Chondrocyte (in vitro differentiated cells): ENCODE results near the gene NEDD4L. TPM values are rescaled to one million over a fixed set of nuclear protein-coding genes. Genes with fewer than 3 reads are reported as not detected.
"Not testable (repeated sequence)": the region's sequence is repeated elsewhere in the genome, so short reads cannot be mapped to it uniquely, and the experiment has no call there.

Experiments used
- DNase-seq: peaks from one replicate; pipeline ENCODE4 v3.0.0; 2021; ENCODE audit warnings: mixed read lengths, low spot score
- H3K27ac Mint-ChIP-seq: one replicate; pipeline ENCODE4 v1.8.0; 2021; ENCODE audit warnings: mild to moderate bottlenecking, moderate library complexity, mixed read lengths; ENCODE audit not compliant: unreplicated experiment
- H3K27me3 Mint-ChIP-seq: 2 replicates; pipeline ENCODE4 v1.8.0; 2021; ENCODE audit warnings: low read depth, mixed read lengths
- H3K36me3 Mint-ChIP-seq: 2 replicates; pipeline ENCODE4 v1.8.0; 2021; ENCODE audit warnings: low read depth, mixed read lengths
- H3K4me1 Mint-ChIP-seq: 2 replicates; pipeline ENCODE4 v1.8.0; 2021; ENCODE audit warnings: low read depth, mild to moderate bottlenecking, mixed read lengths
- H3K4me3 Mint-ChIP-seq: one replicate; pipeline ENCODE4 v1.8.0; 2021; ENCODE audit warnings: mild to moderate bottlenecking, moderate library complexity, mixed read lengths; ENCODE audit not compliant: unreplicated experiment
- H3K9me3 Mint-ChIP-seq: 2 replicates; pipeline ENCODE4 v1.8.0; 2021; ENCODE audit warnings: low read depth, mixed read lengths
- CTCF ChIP-seq: fragments of 200-600 bp; sonication (generic); IDR thresholded peaks from 2 replicates; pipeline ENCODE4 v1.5.0; 2021; ENCODE audit warnings: antibody characterized with exemption, mild to moderate bottlenecking, moderate library complexity
- total RNA-seq: library from RNA; stranded (reverse); gene quantifications from 3 replicates; pipeline ENCODE4 v1.2.1, GENCODE V29; 2021

Gene NEDD4L
- total RNA-seq, 1 donor from 2014 or later: 25.8 TPM

- DNase-seq: no peak
- Mint-ChIP-seq H3K9me3 (no peaks in the 10 kb centered on the region), H3K27me3 (no peaks in the 10 kb centered on the region), H3K27ac (no peak overlapping the region), H3K36me3 (peaks cover 26% of the 10 kb centered on the region), H3K4me1 (peaks cover 2% of the 10 kb centered on the region), H3K4me3 (no peak overlapping the region)
- TF ChIP-seq CTCF: no peak
These were observed 326.6 kb downstream of the NEDD4L start for GRCh38 chr18:58370612-58371011.

GRCh38 chr18:58373481-58373880 lies 329.5 kb downstream of the NEDD4L start:
- H3K4me3 Mint-ChIP-seq: no peak overlapping the region
- no peak for TF ChIP-seq CTCF
- no peaks in the 10 kb centered on the region for H3K4me1 Mint-ChIP-seq
- no peak for DNase-seq
- H3K27ac Mint-ChIP-seq: no peak overlapping the region
- no peaks in the 10 kb centered on the region for H3K27me3 Mint-ChIP-seq
- peaks cover 26% of the 10 kb centered on the region for H3K36me3 Mint-ChIP-seq
- H3K9me3 Mint-ChIP-seq: no peaks in the 10 kb centered on the region

- H3K27ac Mint-ChIP-seq: no peak overlapping the region
These were observed 331.0 kb downstream of the NEDD4L start for GRCh38 chr18:58375051-58375450.

GRCh38 chr18:58378411-58379379 lies 334.7 kb downstream of the NEDD4L start:
- no peaks in the 10 kb centered on the region for H3K4me1 Mint-ChIP-seq
- no peak for TF ChIP-seq CTCF
- H3K27ac Mint-ChIP-seq: no peak overlapping the region
- no peaks in the 10 kb centered on the region for H3K9me3 Mint-ChIP-seq
- peaks cover 16% of the 10 kb centered on the region for H3K36me3 Mint-ChIP-seq
- no peaks in the 10 kb centered on the region for H3K27me3 Mint-ChIP-seq
- H3K4me3 Mint-ChIP-seq: no peak overlapping the region
- DNase-seq: no peak

More at GRCh38 chr18:58375051-58375450, 331.0 kb downstream of the NEDD4L start:
- H3K4me3 Mint-ChIP-seq: no peak overlapping the region
- no peaks in the 10 kb centered on the region for H3K27me3 Mint-ChIP-seq
- peaks cover 23% of the 10 kb centered on the region for H3K36me3 Mint-ChIP-seq
- DNase-seq: no peak
- TF ChIP-seq CTCF: no peak
- H3K9me3 Mint-ChIP-seq: no peaks in the 10 kb centered on the region
- H3K4me1 Mint-ChIP-seq: no peaks in the 10 kb centered on the region

GRCh38 chr18:58379443-58379842 lies 335.4 kb downstream of the NEDD4L start:
- H3K4me1 Mint-ChIP-seq: no peaks in the 10 kb centered on the region
- no peak for DNase-seq

GRCh38 chr18:58380113-58380512 lies 336.1 kb downstream of the NEDD4L start:
- not testable (repeated sequence) for H3K4me3 Mint-ChIP-seq, H3K9me3 Mint-ChIP-seq, H3K4me1 Mint-ChIP-seq, DNase-seq, H3K36me3 Mint-ChIP-seq, H3K27me3 Mint-ChIP-seq, H3K27ac Mint-ChIP-seq

More at GRCh38 chr18:58379443-58379842, 335.4 kb downstream of the NEDD4L start:
- Mint-ChIP-seq H3K36me3 (peaks cover 16% of the 10 kb centered on the region), H3K27ac (no peak overlapping the region), H3K9me3 (no peaks in the 10 kb centered on the region), H3K4me3 (no peak overlapping the region), H3K27me3 (no peaks in the 10 kb centered on the region)
- no peak for TF ChIP-seq CTCF
